ENCODE results near the gene PRC1.

DNA sequence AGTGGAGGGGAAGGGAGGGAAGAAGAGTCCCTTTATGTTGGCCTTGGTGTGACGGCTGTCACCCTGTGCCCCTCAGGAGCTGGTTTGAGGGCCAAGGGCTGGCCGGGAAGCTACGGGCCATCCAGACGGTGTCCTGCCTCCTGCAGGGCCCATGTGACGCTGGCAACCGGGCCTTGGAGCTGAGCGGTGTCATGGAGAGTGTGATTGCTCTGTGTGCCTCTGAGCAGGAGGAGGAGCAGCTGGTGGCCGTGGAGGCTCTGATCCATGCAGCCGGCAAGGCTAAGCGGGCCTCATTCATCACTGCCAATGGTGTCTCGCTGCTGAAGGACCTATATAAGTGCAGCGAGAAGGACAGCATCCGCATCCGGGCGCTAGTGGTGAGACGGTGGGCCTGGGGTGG lies 47.8 kb downstream of the PRC1 start:
- TF ChIP-seq, protein P1, sequence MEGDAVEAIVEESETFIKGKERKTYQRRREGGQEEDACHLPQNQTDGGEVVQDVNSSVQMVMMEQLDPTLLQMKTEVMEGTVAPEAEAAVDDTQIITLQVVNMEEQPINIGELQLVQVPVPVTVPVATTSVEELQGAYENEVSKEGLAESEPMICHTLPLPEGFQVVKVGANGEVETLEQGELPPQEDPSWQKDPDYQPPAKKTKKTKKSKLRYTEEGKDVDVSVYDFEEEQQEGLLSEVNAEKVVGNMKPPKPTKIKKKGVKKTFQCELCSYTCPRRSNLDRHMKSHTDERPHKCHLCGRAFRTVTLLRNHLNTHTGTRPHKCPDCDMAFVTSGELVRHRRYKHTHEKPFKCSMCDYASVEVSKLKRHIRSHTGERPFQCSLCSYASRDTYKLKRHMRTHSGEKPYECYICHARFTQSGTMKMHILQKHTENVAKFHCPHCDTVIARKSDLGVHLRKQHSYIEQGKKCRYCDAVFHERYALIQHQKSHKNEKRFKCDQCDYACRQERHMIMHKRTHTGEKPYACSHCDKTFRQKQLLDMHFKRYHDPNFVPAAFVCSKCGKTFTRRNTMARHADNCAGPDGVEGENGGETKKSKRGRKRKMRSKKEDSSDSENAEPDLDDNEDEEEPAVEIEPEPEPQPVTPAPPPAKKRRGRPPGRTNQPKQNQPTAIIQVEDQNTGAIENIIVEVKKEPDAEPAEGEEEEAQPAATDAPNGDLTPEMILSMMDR (IDR thresholded peaks at IDR 0.05) = no peak
- TF ChIP-seq POLR2A (IDR thresholded peaks at IDR 0.05) (no peak), POLR2AphosphoS5 (IDR thresholded peaks at IDR 0.05) (no peak)

Data from prostate gland (tissue), 2 donors.